Fibroblast of lung (primary cell): ENCODE results near the gene KNDC1. TPM values are rescaled to one million over a fixed set of nuclear protein-coding genes. Genes with fewer than 3 reads are reported as not detected.

ENCODE experiments used
- DNase-seq, 2 donors: peaks; one replicate each; pipeline versions ENCODE4 v3.0.0 to v3.0.0-alpha.2; 2010; ENCODE audit warnings: low read depth in 2 of 2
- H2AFZ ChIP-seq: 2 replicates; pipeline ENCODE4 v1.5.1; 2012; ENCODE audit warnings: low read length, control low read depth, inconsistent platforms
- H3K27ac ChIP-seq: 2 replicates; pipeline ENCODE4 v1.5.1; 2011; ENCODE audit warnings: low read length, control low read depth; ENCODE audit not compliant: insufficient read depth
- H3K27me3 ChIP-seq: 2 replicates; pipeline ENCODE4 v1.5.1; 2011; ENCODE audit warnings: mild to moderate bottlenecking, low read length; ENCODE audit not compliant: control insufficient read depth, insufficient read depth
- H3K36me3 ChIP-seq: 2 replicates; pipeline ENCODE4 v1.5.1; 2011; ENCODE audit warnings: low read length; ENCODE audit not compliant: control insufficient read depth, insufficient read depth
- H3K4me1 ChIP-seq: 2 replicates; pipeline ENCODE4 v1.5.1; 2011; ENCODE audit warnings: low read length; ENCODE audit not compliant: control insufficient read depth, insufficient read depth; ENCODE audit errors: extremely low read depth
- H3K4me2 ChIP-seq: 2 replicates; pipeline ENCODE4 v1.5.1; 2011; ENCODE audit warnings: low read length, control low read depth; ENCODE audit not compliant: insufficient read depth; ENCODE audit errors: extremely low read depth
- H3K4me3 ChIP-seq, 4 experiments: fragments of 200-600 bp in 1 of 4; sonication (generic) in 1 of 4; replicated peaks in 1 of 4; 2 replicates each; pipeline ENCODE4 v1.5.1; 2011 to 2016; ENCODE audit warnings: low read length in 4 of 4, low read depth in 3 of 4, mild to moderate bottlenecking in 3 of 4, control low read depth in 2 of 4, inconsistent platforms in 1 of 4, mixed read lengths in 1 of 4; ENCODE audit not compliant: insufficient read depth in 1 of 4; ENCODE audit errors: control extremely low read depth in 1 of 4
- H3K79me2 ChIP-seq: 2 replicates; pipeline ENCODE4 v1.5.1; 2012; ENCODE audit warnings: mild to moderate bottlenecking, low read length, inconsistent platforms; ENCODE audit not compliant: control insufficient read depth, insufficient read depth
- H3K9ac ChIP-seq: 2 replicates; pipeline ENCODE4 v1.5.1; 2011; ENCODE audit warnings: mild to moderate bottlenecking, low read length, control low read depth; ENCODE audit not compliant: insufficient read depth
- H3K9me3 ChIP-seq: 2 replicates; pipeline ENCODE4 v1.5.1; 2012; ENCODE audit warnings: low read depth, low read length; ENCODE audit not compliant: control insufficient read depth, insufficient read depth
- H4K20me1 ChIP-seq: 2 replicates; pipeline ENCODE4 v1.5.1; 2011; ENCODE audit warnings: low read length; ENCODE audit not compliant: control insufficient read depth, insufficient read depth; ENCODE audit errors: extremely low read depth
- CTCF ChIP-seq, 2 donors: IDR thresholded peaks in 1 of 2; conservative IDR thresholded peaks in 1 of 2; 1 replicate in 1 of 2; 2 replicates in 1 of 2; pipeline ENCODE4 v1.5.1; 2011 to 2012; ENCODE audit warnings: low read length in 2 of 2, control low read depth in 1 of 2, inconsistent platforms in 1 of 2, low read depth in 1 of 2, mild to moderate bottlenecking in 1 of 2
- EZH2 ChIP-seq: IDR thresholded peaks from 2 replicates; pipeline ENCODE4 v1.5.1; 2012; ENCODE audit warnings: low read length, control low read depth, mild to moderate bottlenecking; ENCODE audit errors: missing control alignments
- polyA plus RNA-seq, 2 donors: library from polyadenylated mRNA; depleted of rRNA in 1 of 2; stranded (reverse) in 1 of 2; unstranded in 1 of 2; fragments of >200 nt; gene quantifications; 2 replicates each; pipeline ENCODE4 v1.2.1, GENCODE V29; 2011 to 2012; ENCODE audit warnings: missing spikeins in 1 of 2
- total RNA-seq: library from RNA; depleted of rRNA; stranded (reverse); fragments of >200 nt; gene quantifications from 2 replicates; pipeline ENCODE4 v1.2.1, GENCODE V29; 2014

KNDC1 gene
- total and polyA plus RNA-seq, 2 donors (not counting 1 experiment from before 2014, with no cell fraction given) = 0.20 to 0.50 TPM

GRCh38 chr10:133176546-133176945, 16.5 kb downstream of the KNDC1 start:
- TF ChIP-seq EZH2 (no peak), CTCF (conservative IDR thresholded peaks at IDR 0.05 in 1 of 2, IDR thresholded peaks at IDR 0.05 in 1 of 2; ENCODE audit: low read depth in 1 of 2, low read length in 2 of 2) (no peak)
- Histone ChIP-seq H3K4me2 (no peak overlapping the region), H3K9me3 (peaks cover 13% of the 10 kb centered on the region), H4K20me1 (no peaks in the 10 kb centered on the region), H2AFZ (no peak overlapping the region), H3K27me3 (no peaks in the 10 kb centered on the region), H3K4me3 (no peak overlapping the region), H3K36me3 (no peaks in the 10 kb centered on the region), H3K9ac (no peak overlapping the region), H3K79me2 (no peaks in the 10 kb centered on the region), H3K4me1 (no peaks in the 10 kb centered on the region), H3K27ac (no peak overlapping the region)
- DNase-seq = no peak

- no peak overlapping the region for H3K4me3 ChIP-seq
- peaks cover 13% of the 10 kb centered on the region for H3K9me3 ChIP-seq
- no peak overlapping the region for H3K9ac ChIP-seq
- no peak for DNase-seq
- H3K4me2 ChIP-seq = no peak overlapping the region
- no peaks in the 10 kb centered on the region for H3K4me1 ChIP-seq
- no peaks in the 10 kb centered on the region for H3K79me2 ChIP-seq
- H2AFZ ChIP-seq = no peak overlapping the region
- TF ChIP-seq EZH2 = no peak
- no peak for TF ChIP-seq CTCF (conservative IDR thresholded peaks at IDR 0.05 in 1 of 2, IDR thresholded peaks at IDR 0.05 in 1 of 2; ENCODE audit: low read depth in 1 of 2, low read length in 2 of 2)
- H3K27me3 ChIP-seq = no peaks in the 10 kb centered on the region
- H3K36me3 ChIP-seq = no peaks in the 10 kb centered on the region
- no peaks in the 10 kb centered on the region for H4K20me1 ChIP-seq
- no peak overlapping the region for H3K27ac ChIP-seq
These were observed 17.6 kb downstream of the KNDC1 start for GRCh38 chr10:133177380-133178157.

DNA sequence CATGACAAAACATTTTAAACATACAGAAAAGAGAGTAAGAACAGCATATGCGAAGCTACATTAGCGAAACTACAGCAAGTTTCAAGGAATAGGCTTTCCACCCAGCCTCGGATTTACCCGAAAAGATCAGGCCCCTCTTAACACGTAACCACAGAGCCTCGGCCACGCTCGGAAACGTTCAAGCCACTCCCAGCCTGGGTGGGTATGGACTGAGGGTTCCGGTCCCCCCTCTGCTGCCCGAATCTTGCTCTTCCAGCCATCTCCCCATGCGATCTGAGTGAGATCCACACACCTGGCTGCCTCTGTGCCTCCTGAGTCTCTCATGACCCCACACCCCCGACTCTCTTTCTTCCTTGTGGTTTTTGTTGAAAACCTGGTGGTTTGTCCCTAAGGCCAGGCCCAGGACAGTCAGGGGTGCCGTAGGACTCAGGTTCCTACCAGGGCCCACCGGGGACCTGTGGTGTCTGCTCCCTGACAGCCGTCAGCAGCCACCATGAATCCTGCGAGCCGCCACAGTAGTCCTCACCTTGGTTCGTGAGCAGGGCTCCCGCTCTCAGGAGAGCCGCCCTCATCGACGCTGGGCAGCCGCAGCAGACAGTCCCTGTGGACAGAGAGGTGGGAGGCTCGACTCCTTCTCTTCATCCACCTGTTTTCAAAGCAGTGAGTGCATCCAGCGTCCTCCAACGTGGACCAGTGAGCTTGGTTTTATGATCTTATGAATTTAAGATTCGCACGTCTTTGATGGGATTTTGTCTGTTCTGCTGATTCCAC, 18.5 kb downstream of the KNDC1 start:
- H3K27me3 ChIP-seq = no peaks in the 10 kb centered on the region
- no peaks in the 10 kb centered on the region for H3K36me3 ChIP-seq
- H3K27ac ChIP-seq = no peak overlapping the region
- no peaks in the 10 kb centered on the region for H3K4me1 ChIP-seq
- H3K9me3 ChIP-seq = peaks cover 13% of the 10 kb centered on the region
- no peak for DNase-seq
- H3K79me2 ChIP-seq = no peaks in the 10 kb centered on the region
- no peak overlapping the region for H3K9ac ChIP-seq
- H4K20me1 ChIP-seq = no peaks in the 10 kb centered on the region
- no peak for TF ChIP-seq CTCF (conservative IDR thresholded peaks at IDR 0.05 in 1 of 2, IDR thresholded peaks at IDR 0.05 in 1 of 2; ENCODE audit: low read depth in 1 of 2, low read length in 2 of 2)
- no peak for TF ChIP-seq EZH2
- no peak overlapping the region for H3K4me3 ChIP-seq
- H2AFZ ChIP-seq = no peak overlapping the region
- no peak overlapping the region for H3K4me2 ChIP-seq
